Fibroblast of lung (primary cell): ENCODE results near the gene TUBB8B.
"Not testable (repeated sequence)": the region's sequence is repeated elsewhere in the genome, so short reads cannot be mapped to it uniquely, and the experiment has no call there.

Experiments
- CTCF ChIP-seq, 2 donors: IDR thresholded peaks in 1 of 2; conservative IDR thresholded peaks in 1 of 2; 1 replicate in 1 of 2; 2 replicates in 1 of 2; pipeline ENCODE4 v1.5.1; 2011 to 2012; ENCODE audit warnings: low read length in 2 of 2, control low read depth in 1 of 2, inconsistent platforms in 1 of 2, low read depth in 1 of 2, mild to moderate bottlenecking in 1 of 2
- EZH2 ChIP-seq: IDR thresholded peaks from 2 replicates; pipeline ENCODE4 v1.5.1; 2012; ENCODE audit warnings: low read length, control low read depth, mild to moderate bottlenecking; ENCODE audit errors: missing control alignments

- TF ChIP-seq CTCF (conservative IDR thresholded peaks at IDR 0.05 in 1 of 2, IDR thresholded peaks at IDR 0.05 in 1 of 2; ENCODE audit: low read depth in 1 of 2, low read length in 2 of 2); EZH2: not testable (repeated sequence)
Observed at GRCh38 chr18:67701-68100, 18.3 kb upstream of the TUBB8B start.
